ENCODE measurements around the gene MAP1B.

Gene MAP1B

GRCh38 chr5:72183101-72183520, 75.8 kb downstream of the MAP1B start:
- no peak for DNase-seq (ENCODE audit: low read depth)
- TF ChIP-seq, protein P1, sequence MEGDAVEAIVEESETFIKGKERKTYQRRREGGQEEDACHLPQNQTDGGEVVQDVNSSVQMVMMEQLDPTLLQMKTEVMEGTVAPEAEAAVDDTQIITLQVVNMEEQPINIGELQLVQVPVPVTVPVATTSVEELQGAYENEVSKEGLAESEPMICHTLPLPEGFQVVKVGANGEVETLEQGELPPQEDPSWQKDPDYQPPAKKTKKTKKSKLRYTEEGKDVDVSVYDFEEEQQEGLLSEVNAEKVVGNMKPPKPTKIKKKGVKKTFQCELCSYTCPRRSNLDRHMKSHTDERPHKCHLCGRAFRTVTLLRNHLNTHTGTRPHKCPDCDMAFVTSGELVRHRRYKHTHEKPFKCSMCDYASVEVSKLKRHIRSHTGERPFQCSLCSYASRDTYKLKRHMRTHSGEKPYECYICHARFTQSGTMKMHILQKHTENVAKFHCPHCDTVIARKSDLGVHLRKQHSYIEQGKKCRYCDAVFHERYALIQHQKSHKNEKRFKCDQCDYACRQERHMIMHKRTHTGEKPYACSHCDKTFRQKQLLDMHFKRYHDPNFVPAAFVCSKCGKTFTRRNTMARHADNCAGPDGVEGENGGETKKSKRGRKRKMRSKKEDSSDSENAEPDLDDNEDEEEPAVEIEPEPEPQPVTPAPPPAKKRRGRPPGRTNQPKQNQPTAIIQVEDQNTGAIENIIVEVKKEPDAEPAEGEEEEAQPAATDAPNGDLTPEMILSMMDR (IDR thresholded peaks at IDR 0.05; ENCODE audit: control insufficient read depth, extremely low read depth, insufficient read depth) = no peak

GRCh38 chr5:72184408-72184807, 77.1 kb downstream of the MAP1B start:
- DNase-seq (ENCODE audit: low read depth) = peak; percentile 61
- TF ChIP-seq, protein P1 (IDR thresholded peaks at IDR 0.05; ENCODE audit: control insufficient read depth, extremely low read depth, insufficient read depth) = no peak
- H3K4me3 ChIP-seq (ENCODE audit: low read depth, low read length) = no peak overlapping the region

More at GRCh38 chr5:72183101-72183520, 75.8 kb downstream of the MAP1B start:
- H3K4me3 ChIP-seq (ENCODE audit: low read depth, low read length) = no peak overlapping the region

- no peak overlapping the region for H3K4me3 ChIP-seq (ENCODE audit: low read depth, low read length)
- peak; percentile 64 for DNase-seq (ENCODE audit: low read depth)
- TF ChIP-seq, protein P1 (IDR thresholded peaks at IDR 0.05; ENCODE audit: control insufficient read depth, extremely low read depth, insufficient read depth) = no peak
Measured at GRCh38 chr5:72185496-72186329, 78.4 kb downstream of the MAP1B start.

DNA sequence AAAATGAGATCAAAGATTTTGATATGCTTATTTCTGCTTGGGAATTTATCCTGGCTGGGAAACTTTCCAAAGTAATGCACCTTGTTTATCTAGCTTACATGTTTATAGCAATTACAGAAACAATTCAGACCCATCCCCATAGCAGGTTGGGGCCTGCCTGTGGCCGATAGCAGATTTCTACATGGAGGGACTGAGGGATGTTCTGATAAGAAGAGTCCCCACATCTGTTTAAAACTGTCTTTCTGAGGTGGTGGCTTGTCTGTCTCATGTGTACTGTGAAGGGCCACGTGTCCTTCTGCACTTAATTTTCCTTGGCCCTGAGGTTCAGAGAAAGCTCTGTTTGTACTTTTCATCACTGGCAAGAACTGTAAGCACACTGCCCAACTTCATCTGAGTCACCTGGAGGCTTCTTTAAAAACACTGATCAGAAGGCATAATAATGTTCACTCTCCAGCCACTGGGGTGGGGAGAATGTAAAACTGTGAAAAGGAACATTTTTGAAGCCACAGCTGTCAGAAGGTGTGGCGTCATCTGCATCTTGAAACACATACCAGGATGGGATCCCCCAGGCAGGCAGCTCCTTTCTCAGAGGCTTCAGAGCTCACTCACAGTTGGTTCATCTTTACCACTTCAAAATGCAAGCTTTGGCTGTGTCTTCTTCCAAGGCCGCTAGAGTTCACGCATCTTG, 80.3 kb downstream of the MAP1B start:
- TF ChIP-seq, protein P1 (IDR thresholded peaks at IDR 0.05; ENCODE audit: control insufficient read depth, extremely low read depth, insufficient read depth) = no peak
- no peak overlapping the region for H3K4me3 ChIP-seq (ENCODE audit: low read depth, low read length)
- peak; percentile 40 for DNase-seq (ENCODE audit: low read depth)

GRCh38 chr5:72188166-72188565, 80.9 kb downstream of the MAP1B start:
- H3K4me3 ChIP-seq (ENCODE audit: low read depth, low read length) = no peak overlapping the region
- no peak for DNase-seq (ENCODE audit: low read depth)
- TF ChIP-seq, protein P1 (IDR thresholded peaks at IDR 0.05; ENCODE audit: control insufficient read depth, extremely low read depth, insufficient read depth) = no peak

DNA sequence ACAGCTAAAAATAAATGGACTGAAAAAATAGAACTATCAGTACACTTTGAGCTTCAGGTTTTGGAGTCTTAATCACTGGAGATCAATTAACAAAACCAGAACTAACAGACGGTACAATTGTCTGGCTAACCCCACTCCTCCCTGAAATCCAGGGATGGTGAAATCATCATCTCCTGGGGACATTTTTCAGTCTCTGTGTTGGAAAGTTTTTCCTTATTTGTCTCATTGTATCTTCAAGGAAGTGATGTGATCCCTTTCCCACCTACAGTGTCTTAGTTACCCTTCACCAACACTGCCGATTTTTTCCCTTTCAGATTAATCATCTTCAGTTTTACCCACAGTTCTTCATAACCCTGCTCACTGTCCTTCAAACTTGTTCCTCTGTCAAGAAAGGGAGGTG, 81.9 kb downstream of the MAP1B start:
- DNase-seq (ENCODE audit: low read depth) = no peak

More for the DNA sequence above, 81.9 kb downstream of the MAP1B start:
- no peak overlapping the region for H3K4me3 ChIP-seq (ENCODE audit: low read depth, low read length)
- TF ChIP-seq, protein P1 (IDR thresholded peaks at IDR 0.05; ENCODE audit: control insufficient read depth, extremely low read depth, insufficient read depth) = no peak
